GM18526 (cell line): ENCODE measurements around the gene DCDC1.

Experiments used
- POLR2A ChIP-seq: IDR thresholded peaks from 3 replicates; pipeline ENCODE4 v1.6.1; 2011; ENCODE audit not compliant: insufficient read length; ENCODE audit errors: extremely low read depth

The DCDC1 gene

DNA sequence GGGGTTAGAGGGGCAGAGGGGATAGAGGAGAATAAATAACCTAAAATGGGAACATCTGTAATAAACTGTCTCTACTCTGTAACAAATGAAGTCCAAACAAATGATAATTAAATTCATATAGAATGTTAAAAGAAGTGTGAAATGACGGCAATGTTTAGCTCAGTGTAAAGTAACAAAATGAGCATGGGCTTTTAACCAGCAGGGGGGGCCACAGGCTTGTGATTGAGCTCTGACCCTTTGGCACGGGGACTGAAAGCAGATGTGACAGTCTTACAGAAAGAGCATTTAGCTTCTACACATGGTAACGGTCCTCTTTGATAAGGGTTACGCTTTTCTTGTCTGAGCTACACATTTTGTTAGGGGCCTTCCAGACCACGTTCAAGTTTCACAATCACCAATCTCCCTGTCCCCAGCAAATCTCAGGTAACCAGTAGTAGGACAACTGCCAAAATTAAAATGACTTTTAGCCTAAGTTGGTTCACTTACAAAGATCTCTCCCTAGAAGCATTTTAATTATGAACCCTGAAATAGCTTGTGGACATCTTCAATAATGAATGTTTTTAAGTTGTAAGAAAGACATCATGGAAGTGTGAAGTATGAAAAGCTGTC is 262.5 kb downstream of the DCDC1 start:
- TF ChIP-seq POLR2A = no peak

DNA sequence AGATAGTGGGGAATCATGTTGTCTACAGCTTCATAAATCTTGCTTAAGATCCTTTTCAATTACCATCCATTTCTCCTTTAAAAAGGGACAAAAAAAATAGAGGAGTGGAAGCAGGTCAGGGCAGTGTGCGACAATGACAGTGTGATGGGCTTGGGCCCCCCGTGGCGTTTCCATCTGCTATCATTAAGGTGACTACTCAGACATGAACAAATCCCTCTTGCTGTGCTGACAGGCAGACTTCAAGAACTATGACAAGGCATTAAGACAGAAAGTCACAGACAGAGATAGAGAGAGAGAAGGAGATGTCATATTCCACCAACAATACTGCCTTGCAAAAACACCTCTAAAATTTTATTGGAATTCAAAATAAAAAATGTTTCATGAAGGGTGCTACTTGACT is 263.2 kb downstream of the DCDC1 start:
- no peak for TF ChIP-seq POLR2A

DNA sequence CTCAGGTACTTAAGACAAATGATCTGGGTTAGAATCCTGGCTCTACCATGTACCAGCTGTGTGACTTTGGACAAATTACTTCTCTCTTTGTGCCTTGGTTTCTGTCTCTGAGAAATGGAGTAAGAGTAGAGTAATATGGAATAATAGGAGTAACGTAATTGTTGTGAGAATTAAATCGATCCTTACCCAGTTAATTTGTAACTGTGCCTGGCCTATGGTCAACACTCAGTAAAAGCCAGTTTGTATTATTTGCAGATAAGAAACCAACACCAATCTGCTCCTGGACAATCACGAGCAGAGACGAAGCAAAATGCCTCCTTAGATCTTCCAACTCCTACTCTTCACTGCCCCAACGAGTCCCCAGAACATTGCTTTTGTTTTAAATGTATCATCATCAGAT is 266.7 kb downstream of the DCDC1 start:
- no peak for TF ChIP-seq POLR2A

DNA sequence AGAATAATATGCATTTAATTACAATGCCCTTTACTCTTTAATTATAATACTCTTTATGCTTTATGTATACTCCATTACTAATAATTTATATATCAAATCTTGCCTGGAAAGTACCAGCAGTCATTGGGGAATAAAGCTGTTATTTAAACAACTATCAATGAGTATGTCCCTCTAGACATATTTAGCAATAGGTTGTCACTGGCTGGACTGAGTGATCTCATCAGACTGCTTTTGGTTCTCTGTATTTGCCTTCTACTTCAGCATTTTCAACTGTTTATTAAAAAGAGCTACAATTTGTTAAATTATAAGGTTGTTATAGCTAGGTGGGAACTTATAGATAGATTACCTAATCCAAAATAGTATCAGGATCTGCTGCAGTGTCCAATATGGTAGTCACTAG is 267.2 kb downstream of the DCDC1 start:
- no peak for TF ChIP-seq POLR2A

DNA sequence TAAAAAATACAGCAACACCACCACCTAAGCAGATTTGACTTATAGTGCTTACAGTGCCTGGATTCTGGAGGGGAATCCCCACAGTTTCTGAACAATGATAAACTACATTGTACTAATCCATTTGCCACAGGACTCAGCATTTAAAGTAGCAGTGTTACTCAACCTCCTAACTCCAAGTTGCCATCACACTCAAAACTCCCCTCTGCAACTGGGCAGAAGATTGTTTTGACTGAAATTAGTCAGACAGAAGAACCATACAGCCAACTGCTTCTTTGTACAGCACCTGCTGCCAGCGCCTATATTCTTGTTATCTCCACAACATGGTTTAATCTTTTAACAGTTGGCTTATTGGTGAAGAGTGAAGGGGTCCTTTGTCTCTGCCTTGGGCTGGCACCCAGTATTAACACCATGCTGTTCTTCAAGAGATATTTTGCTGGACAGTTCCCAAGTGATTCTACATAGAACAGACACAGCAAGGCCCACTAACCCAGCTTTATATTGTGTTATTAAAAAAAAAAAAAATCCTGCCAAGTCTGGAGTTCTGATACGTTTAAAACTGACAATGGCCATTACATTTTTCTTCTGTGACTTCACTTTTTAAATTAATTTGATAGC is 273.2 kb downstream of the DCDC1 start:
- TF ChIP-seq POLR2A = no peak

DNA sequence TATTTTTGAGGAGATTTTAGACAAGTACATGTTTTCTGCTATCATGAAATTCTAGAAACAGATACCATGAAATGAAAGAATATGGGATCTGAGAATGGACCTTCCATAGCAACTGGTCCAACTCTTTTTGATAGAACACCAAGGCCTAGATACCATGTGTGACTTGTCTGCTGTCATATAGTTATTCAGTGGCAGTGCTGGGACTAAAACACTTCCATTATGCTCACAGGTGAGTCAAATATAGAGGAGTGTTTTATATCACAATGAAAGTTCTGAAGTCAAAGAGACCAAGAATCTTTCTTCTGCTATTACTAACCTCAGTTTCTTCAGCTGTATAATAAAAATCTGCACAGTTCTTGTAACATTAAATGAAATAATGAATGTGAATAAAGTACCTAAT is 276.9 kb downstream of the DCDC1 start:
- no peak for TF ChIP-seq POLR2A

DNA sequence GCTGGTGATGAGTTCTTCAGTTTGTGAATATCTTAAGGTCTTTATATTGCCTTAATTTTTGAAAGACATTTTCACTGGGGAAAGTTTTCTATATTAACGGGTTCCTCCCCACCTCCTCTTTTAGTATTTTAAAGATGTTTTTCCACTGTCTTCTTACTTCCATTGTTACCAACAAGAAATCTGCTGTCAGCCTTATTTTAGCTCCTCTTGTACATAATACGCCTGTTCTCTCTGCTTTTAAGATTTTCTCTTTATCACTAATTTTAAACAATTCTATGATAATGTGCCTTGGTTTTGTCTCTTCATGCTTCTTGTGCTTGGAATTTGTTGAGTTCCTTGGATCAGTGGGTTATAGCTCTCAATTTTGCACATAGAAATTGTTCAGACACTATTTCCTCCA is 280.4 kb downstream of the DCDC1 start:
- no peak for TF ChIP-seq POLR2A

DNA sequence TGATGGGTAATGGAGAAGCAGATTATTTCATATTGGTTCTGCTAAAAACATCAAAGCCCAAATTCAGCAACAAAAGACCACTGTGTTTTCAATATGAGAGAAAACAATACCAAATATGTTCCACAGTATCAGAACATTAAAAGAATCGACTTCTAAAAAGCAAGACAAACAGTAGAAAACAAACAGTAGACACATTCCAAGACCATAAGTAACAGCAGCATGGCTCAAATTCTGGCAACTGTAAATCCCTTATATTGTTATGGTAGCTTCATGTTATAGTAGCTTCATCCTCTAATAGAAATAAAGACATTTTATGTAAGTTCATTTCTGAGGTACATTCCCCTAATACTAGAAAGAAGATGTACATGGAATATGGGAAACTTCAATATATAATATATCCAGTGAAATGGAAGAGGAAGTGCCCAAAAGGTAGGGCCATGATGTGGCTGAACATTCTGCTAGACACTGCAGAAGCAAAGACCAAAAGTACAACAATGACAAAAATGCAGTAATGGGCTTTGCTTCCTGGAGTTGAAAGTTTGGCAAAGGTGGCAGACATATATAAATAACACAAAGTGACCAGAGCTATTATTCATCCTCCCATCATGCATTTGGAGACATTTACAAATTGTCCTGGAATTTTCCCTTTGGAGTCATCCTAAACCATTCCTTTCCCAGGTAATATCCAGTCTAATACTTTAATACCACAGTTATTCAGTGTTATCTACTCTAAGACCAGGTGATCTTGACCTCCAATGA is 299.9 kb downstream of the DCDC1 start:
- no peak for TF ChIP-seq POLR2A

DNA sequence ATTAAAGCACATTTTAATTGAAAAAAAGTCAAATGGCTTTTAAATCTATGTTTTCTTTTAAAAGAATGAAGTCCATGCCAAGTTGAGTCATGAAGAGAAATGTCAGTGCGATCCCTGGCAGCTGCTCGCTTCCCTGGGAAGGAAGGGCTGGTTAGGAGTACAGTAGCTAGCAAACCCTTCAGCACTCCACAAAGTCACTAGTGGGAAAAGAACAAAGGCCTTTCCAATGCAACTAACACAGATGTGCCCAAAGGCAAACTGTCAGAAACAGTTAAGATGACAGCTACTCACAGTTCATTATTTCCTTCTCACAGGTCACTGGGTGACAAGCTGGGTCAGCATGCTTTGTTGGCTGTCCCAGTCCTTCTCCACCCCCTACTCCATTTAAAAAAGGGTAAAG is 308.7 kb downstream of the DCDC1 start:
- TF ChIP-seq POLR2A = no peak

DNA sequence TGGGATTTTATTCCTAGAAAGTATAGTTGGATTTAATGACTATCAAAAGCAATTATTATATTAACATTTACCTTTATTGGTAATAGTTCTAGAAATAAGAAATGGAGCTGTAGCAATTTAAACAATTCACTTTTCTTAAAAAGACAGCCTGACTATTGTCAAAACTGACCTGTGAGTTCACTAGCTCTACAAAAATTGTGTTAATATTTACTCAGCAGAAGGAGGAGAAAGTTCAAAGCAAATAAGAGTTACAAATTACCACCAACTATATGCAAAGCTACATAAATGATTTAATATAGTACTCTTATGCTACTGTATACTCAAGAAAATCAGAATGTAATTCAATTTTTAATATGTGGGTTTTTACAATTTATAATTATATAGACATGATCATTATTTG is 310.0 kb downstream of the DCDC1 start:
- TF ChIP-seq POLR2A = no peak

DNA sequence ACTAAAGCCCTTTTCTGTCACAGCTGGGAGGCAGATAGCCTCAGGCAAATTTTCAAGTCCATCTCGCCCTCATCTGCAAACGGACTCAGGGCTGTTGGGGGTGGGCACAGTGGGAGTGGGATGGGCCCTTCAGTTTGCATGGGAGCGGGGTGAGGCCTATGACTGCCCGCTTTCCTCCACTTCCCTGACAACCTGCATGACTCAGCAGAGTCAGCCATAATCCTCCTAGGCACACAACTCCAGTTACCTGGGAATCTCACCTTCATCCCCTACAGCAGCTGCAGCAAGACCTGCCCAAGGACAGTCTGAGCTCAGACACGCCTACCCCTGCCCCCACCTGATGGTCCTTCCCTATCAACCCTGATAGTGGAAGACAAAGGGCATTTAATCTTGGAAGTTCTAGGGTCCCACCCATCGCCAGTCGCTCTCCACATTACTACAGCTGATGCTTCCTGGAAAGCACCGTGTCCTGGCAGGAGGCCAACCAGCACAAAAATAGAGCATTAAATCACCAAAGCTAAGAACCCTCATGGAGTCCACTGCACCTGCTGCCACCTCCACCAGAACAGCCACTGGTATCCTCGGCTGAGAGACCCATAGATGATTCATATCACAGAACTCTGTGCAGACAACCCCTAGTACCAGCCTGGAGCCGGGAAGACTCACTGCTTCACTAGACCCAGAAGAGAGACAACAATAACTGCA is 319.3 kb downstream of the DCDC1 start:
- TF ChIP-seq POLR2A = no peak

DNA sequence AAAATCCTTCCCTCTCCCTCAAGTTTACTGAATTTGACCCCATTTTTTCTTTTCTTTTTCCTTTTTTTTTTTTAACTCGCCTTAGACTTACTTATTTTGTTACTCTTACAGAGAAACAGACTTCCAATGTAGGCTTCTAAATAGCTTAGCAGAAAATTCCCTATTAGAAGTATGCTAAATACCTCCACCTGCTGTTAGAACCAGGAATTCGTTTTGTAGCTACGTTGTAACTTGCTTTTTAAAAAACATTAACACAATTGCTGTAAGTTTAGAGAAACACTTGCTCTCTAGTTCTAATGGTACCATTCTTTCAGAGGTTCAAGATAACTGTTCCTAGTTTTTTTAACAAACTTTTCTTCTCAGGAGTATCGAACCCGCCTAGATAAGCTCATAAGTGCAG is 324.2 kb downstream of the DCDC1 start:
- TF ChIP-seq POLR2A = no peak

DNA sequence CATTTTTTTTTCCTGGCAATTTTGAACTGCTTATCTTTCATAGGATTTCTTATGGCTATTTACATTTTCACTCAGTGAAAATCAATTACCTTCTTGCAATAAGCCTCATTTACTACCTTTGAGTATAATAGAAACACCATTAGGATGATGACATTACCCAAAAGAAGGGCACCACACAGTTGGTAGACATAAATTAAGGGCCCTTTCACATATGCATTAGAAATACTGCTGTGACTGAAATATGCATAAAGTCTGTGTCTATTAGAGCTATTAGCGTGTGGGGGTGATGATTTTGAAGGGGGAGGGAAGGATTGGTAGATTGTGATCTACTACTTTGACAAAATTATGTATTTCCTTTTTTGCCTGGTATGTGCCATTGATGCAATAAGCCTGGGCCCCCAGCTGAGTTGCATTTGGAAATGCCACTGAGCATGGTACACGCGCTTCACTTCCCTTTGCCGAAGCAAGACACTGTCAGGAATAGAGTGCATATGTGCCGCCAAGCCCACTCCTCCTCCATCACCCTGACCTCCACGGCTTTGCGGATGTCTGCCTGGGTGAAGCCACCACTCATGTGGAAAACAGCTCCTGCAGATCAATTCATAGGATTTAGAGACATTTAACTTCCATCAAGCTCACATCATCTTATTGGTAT is 339.3 kb downstream of the DCDC1 start:
- TF ChIP-seq POLR2A = no peak

DNA sequence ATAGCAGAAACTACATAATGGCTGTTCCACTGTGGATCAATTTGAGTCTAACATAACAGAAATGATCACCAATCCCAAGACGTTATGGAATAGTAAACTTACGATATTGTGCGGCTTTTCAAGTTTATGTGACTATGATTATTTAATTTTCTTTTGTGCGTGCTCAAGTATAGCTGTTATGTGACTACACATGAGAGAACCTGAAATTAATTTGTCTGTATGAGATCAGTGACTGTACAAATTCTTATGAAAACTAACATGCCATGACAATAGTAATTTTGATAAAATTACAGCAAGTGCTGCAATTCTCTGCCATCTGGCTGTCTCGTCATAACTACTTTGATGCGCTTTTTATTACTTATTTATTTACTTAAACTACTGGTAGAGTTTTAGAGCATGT is 343.2 kb downstream of the DCDC1 start:
- no peak for TF ChIP-seq POLR2A

DNA sequence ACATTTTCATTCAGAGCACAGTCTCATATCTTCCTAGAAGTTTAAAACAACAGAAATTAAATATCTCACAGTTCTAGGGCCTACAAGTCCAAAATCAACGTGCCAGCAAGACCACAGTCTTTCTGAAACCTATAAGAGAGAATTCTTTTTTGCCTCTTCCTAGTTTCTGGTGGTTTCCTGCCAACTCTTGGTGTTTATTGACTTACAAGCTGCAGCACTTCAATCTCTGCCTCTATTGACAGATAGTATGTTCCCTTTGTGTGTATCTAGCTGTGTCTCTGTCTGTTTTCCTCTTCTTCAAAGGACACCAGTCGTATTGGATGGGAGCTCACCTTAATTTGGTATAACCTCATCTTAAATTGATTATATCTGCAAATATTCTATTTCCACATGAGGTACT is 347.5 kb downstream of the DCDC1 start:
- no peak for TF ChIP-seq POLR2A
